SK-N-SH treated with all-trans-retinoic acid at 6 μM for 48 hours (cell line): ENCODE measurements around the gene SLC25A10.

ENCODE experiments used
- ATAC-seq: fragments of 200-7000 bp; cut with Tn5 transposase; 3 replicates; pipeline ENCODE4 v1.9.1; 2020; ENCODE audit warnings: mild to moderate bottlenecking, moderate library complexity
- ARNTL ChIP-seq: fragments of 450-650 bp; formaldehyde crosslinking; IDR thresholded peaks from 2 replicates; pipeline ENCODE4 v1.5.0; 2020; ENCODE audit warnings: low read depth, mild to moderate bottlenecking, moderate library complexity, borderline replicate concordance
- BACH2 ChIP-seq: fragments of 250-450 bp; sonication (Bioruptor Pico); IDR thresholded peaks from 2 replicates; pipeline ENCODE4 v1.9.0; 2021; ENCODE audit warnings: mild to moderate bottlenecking, borderline replicate concordance
- CSDC2 ChIP-seq: fragments of 250-450 bp; sonication (Bioruptor Pico); IDR thresholded peaks from 2 replicates; pipeline ENCODE4 v1.5.0; 2020; ENCODE audit warnings: mild to moderate bottlenecking, moderate library complexity
- ESRRG ChIP-seq: fragments of 250-450 bp; sonication (Bioruptor Pico); IDR thresholded peaks from 2 replicates; pipeline ENCODE4 v1.6.1; 2021; ENCODE audit warnings: mild to moderate bottlenecking
- ISL1 ChIP-seq: fragments of 250-450 bp; sonication (Bioruptor Pico); IDR thresholded peaks from 2 replicates; pipeline ENCODE4 v2.1.2; 2022; ENCODE audit warnings: mild to moderate bottlenecking, moderate library complexity
- OSR1 ChIP-seq: fragments of 250-450 bp; sonication (Bioruptor Pico); IDR thresholded peaks from 2 replicates; pipeline ENCODE4 v1.8.0; 2022; ENCODE audit warnings: moderate library complexity, mild to moderate bottlenecking, inconsistent platforms
- PPARA ChIP-seq: fragments of 250-450 bp; sonication (Bioruptor Pico); IDR thresholded peaks from 2 replicates; pipeline ENCODE4 v1.5.0; 2020; ENCODE audit warnings: mild to moderate bottlenecking, borderline replicate concordance
- RARB ChIP-seq: fragments of 250-450 bp; sonication (Bioruptor Pico); IDR thresholded peaks from 2 replicates; pipeline ENCODE4 v1.8.0; 2021; ENCODE audit warnings: mild to moderate bottlenecking, moderate library complexity
- SNAI2 ChIP-seq: fragments of 250-450 bp; sonication (Bioruptor Pico); IDR thresholded peaks from 2 replicates; pipeline ENCODE4 v1.5.0; 2020; ENCODE audit warnings: mild to moderate bottlenecking, moderate library complexity
- ZC3H10 ChIP-seq: fragments of 250-450 bp; sonication (Bioruptor Pico); IDR thresholded peaks from 2 replicates; pipeline ENCODE4 v1.5.1; 2021; ENCODE audit warnings: mild to moderate bottlenecking, moderate library complexity
- ZFP3 ChIP-seq: fragments of 250-450 bp; sonication (Bioruptor Pico); IDR thresholded peaks from 2 replicates; pipeline ENCODE4 v1.5.0; 2020; ENCODE audit warnings: mild to moderate bottlenecking, moderate library complexity
- ZFP30 ChIP-seq: fragments of 450-650 bp; formaldehyde crosslinking; IDR thresholded peaks from 2 replicates; pipeline ENCODE4 v1.5.0; 2022; ENCODE audit warnings: mild to moderate bottlenecking, moderate library complexity
- ZNF565 ChIP-seq: fragments of 450-650 bp; formaldehyde crosslinking; conservative IDR thresholded peaks from 2 replicates; pipeline ENCODE4 v1.5.0; 2020; ENCODE audit warnings: low read depth, mild to moderate bottlenecking, moderate library complexity
- ZNF70 ChIP-seq: fragments of 450-650 bp; formaldehyde crosslinking; IDR thresholded peaks from 2 replicates; pipeline ENCODE4 v1.5.0; 2020; ENCODE audit warnings: mild to moderate bottlenecking, moderate library complexity
- ZNF8 ChIP-seq: fragments of 450-650 bp; formaldehyde crosslinking; IDR thresholded peaks from 2 replicates; pipeline ENCODE4 v1.5.0; 2020; ENCODE audit warnings: mild to moderate bottlenecking, moderate library complexity
- TF ChIP-seq, protein P1 (sequence below): fragments of 250-450 bp; sonication (Bioruptor Pico); IDR thresholded peaks from 2 replicates; pipeline ENCODE4 v1.8.0; 2020; ENCODE audit warnings: mild to moderate bottlenecking, moderate library complexity, borderline replicate concordance
- TF ChIP-seq, protein P2 (sequence below): fragments of 250-450 bp; sonication (Bioruptor Pico); IDR thresholded peaks from 2 replicates; pipeline ENCODE4 v1.8.0; 2021; ENCODE audit warnings: low read depth, mild to moderate bottlenecking, moderate library complexity, borderline replicate concordance
- TF ChIP-seq, protein P3 (sequence below): fragments of 250-450 bp; sonication (Bioruptor Pico); IDR thresholded peaks from 2 replicates; pipeline ENCODE4 v1.5.1; 2021; ENCODE audit warnings: mild to moderate bottlenecking, moderate library complexity
- TF ChIP-seq, protein P4 (sequence below): fragments of 250-450 bp; sonication (Bioruptor Pico); IDR thresholded peaks from 2 replicates; pipeline ENCODE4 v1.5.0; 2020; ENCODE audit warnings: mild to moderate bottlenecking, moderate library complexity
- TF ChIP-seq, protein P5 (sequence below): fragments of 250-450 bp; sonication (Bioruptor Pico); IDR thresholded peaks from 2 replicates; pipeline ENCODE4 v1.5.1; 2020; ENCODE audit warnings: low read depth, mild to moderate bottlenecking, moderate library complexity

Gene SLC25A10, protein sequence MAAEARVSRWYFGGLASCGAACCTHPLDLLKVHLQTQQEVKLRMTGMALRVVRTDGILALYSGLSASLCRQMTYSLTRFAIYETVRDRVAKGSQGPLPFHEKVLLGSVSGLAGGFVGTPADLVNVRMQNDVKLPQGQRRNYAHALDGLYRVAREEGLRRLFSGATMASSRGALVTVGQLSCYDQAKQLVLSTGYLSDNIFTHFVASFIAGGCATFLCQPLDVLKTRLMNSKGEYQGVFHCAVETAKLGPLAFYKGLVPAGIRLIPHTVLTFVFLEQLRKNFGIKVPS

DNA sequence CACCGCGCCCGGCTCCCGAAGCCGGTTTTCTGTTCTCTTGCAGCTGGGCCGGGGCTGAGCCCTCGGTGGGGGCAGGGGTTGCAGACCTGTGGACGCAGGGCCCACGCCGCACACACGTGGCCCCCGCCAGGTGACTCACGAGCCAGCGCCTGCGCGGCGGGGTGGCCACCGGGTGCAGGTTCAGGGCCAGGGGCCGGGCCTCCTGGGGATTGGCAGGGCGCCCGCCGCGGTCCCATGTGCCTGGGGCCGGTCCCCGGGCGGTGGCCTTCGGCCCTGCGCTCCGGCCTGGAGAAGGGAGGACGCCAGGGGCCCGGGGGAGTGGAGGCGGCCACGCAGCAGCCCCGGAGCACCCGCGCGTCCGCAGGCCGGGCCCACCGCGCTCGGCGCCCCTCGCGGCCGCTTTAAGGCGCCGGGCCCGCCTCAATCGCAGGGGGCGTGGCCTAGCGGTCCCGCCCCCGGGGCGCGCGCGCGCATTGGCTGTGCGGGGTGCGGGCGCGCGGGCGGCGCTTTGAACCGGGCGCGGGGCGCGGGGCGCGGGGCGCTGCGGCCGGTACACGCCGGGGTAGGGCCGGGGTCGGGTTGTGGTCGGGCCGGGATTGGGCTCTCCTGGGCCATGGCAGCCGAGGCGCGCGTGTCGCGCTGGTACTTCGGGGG, at the start of gene SLC25A10:
SLC25A10 (plus strand) TSS at position 471 of the 654 bp plus-strand sequence; CDS start at position 614, 143 bp downstream.
- ATAC-seq = peak; percentile 57
- TF ChIP-seq CSDC2 (CRISPR knock-in tag) = 0 out of 2 replicates have a peak, but pooled peaks have one; percentile 61
- no peak for TF ChIP-seq OSR1 (CRISPR knock-in tag)
- TF ChIP-seq ZC3H10 = peak; percentile 10; the same call in 1 of the 2 replicates
- no peak for TF ChIP-seq SNAI2
- TF ChIP-seq, protein P1, sequence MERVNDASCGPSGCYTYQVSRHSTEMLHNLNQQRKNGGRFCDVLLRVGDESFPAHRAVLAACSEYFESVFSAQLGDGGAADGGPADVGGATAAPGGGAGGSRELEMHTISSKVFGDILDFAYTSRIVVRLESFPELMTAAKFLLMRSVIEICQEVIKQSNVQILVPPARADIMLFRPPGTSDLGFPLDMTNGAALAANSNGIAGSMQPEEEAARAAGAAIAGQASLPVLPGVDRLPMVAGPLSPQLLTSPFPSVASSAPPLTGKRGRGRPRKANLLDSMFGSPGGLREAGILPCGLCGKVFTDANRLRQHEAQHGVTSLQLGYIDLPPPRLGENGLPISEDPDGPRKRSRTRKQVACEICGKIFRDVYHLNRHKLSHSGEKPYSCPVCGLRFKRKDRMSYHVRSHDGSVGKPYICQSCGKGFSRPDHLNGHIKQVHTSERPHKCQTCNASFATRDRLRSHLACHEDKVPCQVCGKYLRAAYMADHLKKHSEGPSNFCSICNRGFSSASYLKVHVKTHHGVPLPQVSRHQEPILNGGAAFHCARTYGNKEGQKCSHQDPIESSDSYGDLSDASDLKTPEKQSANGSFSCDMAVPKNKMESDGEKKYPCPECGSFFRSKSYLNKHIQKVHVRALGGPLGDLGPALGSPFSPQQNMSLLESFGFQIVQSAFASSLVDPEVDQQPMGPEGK (CRISPR knock-in tag) = no peak
- 0 out of 2 replicates have a peak, but pooled peaks have one; percentile 43 for TF ChIP-seq ESRRG (CRISPR knock-in tag)
- 0 out of 2 replicates have a peak, but pooled peaks have one; percentile 12 for TF ChIP-seq ZFP3

DNA sequence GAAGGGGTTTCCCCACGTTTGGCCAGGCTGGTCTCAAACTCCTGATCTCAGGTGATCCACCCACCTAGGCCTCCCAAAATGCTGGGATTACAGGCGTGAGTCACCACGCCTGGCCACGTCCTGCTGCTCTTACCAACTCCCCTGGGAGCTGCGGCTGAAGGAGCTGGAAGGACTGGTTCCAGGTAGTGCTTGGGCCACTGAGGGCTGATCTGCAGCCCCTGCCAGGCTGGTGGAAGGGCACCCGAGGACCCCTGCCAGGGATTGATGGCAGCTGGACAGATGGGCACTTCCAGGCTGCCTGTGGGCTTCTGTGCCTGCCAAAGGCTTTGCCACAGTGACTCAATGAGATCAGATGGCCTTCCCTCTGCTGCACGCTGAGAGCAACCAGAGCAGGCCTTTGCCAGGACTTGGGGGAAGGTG, 48.0 kb upstream of the SLC25A10 start:
- ATAC-seq = no peak
- TF ChIP-seq ISL1 (CRISPR knock-in tag) = no peak
- TF ChIP-seq ZNF8 = no peak
- no peak for TF ChIP-seq ZNF70 (CRISPR knock-in tag)
- no peak for TF ChIP-seq SNAI2
- TF ChIP-seq CSDC2 (CRISPR knock-in tag) = no peak
- TF ChIP-seq RARB = no peak
- no peak for TF ChIP-seq ZFP30 (CRISPR knock-in tag)
- TF ChIP-seq ESRRG (CRISPR knock-in tag) = no peak
- TF ChIP-seq OSR1 (CRISPR knock-in tag) = no peak
- no peak for TF ChIP-seq ZNF565
- TF ChIP-seq, protein P2, sequence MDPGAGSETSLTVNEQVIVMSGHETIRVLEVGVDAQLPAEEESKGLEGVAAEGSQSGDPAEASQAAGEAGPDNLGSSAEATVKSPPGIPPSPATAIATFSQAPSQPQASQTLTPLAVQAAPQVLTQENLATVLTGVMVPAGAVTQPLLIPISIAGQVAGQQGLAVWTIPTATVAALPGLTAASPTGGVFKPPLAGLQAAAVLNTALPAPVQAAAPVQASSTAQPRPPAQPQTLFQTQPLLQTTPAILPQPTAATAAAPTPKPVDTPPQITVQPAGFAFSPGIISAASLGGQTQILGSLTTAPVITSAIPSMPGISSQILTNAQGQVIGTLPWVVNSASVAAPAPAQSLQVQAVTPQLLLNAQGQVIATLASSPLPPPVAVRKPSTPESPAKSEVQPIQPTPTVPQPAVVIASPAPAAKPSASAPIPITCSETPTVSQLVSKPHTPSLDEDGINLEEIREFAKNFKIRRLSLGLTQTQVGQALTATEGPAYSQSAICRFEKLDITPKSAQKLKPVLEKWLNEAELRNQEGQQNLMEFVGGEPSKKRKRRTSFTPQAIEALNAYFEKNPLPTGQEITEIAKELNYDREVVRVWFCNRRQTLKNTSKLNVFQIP = no peak
- TF ChIP-seq, protein P3, sequence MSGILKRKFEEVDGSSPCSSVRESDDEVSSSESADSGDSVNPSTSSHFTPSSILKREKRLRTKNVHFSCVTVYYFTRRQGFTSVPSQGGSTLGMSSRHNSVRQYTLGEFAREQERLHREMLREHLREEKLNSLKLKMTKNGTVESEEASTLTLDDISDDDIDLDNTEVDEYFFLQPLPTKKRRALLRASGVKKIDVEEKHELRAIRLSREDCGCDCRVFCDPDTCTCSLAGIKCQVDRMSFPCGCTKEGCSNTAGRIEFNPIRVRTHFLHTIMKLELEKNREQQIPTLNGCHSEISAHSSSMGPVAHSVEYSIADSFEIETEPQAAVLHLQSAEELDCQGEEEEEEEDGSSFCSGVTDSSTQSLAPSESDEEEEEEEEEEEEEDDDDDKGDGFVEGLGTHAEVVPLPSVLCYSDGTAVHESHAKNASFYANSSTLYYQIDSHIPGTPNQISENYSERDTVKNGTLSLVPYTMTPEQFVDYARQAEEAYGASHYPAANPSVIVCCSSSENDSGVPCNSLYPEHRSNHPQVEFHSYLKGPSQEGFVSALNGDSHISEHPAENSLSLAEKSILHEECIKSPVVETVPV (CRISPR knock-in tag) = no peak
- TF ChIP-seq, protein P4, sequence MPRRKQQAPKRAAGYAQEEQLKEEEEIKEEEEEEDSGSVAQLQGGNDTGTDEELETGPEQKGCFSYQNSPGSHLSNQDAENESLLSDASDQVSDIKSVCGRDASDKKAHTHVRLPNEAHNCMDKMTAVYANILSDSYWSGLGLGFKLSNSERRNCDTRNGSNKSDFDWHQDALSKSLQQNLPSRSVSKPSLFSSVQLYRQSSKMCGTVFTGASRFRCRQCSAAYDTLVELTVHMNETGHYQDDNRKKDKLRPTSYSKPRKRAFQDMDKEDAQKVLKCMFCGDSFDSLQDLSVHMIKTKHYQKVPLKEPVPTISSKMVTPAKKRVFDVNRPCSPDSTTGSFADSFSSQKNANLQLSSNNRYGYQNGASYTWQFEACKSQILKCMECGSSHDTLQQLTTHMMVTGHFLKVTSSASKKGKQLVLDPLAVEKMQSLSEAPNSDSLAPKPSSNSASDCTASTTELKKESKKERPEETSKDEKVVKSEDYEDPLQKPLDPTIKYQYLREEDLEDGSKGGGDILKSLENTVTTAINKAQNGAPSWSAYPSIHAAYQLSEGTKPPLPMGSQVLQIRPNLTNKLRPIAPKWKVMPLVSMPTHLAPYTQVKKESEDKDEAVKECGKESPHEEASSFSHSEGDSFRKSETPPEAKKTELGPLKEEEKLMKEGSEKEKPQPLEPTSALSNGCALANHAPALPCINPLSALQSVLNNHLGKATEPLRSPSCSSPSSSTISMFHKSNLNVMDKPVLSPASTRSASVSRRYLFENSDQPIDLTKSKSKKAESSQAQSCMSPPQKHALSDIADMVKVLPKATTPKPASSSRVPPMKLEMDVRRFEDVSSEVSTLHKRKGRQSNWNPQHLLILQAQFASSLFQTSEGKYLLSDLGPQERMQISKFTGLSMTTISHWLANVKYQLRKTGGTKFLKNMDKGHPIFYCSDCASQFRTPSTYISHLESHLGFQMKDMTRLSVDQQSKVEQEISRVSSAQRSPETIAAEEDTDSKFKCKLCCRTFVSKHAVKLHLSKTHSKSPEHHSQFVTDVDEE (CRISPR knock-in tag) = no peak
- TF ChIP-seq, protein P5, sequence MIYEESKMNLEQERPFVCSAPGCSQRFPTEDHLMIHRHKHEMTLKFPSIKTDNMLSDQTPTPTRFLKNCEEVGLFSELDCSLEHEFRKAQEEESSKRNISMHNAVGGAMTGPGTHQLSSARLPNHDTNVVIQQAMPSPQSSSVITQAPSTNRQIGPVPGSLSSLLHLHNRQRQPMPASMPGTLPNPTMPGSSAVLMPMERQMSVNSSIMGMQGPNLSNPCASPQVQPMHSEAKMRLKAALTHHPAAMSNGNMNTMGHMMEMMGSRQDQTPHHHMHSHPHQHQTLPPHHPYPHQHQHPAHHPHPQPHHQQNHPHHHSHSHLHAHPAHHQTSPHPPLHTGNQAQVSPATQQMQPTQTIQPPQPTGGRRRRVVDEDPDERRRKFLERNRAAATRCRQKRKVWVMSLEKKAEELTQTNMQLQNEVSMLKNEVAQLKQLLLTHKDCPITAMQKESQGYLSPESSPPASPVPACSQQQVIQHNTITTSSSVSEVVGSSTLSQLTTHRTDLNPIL = no peak
- no peak for TF ChIP-seq PPARA (CRISPR knock-in tag)
- TF ChIP-seq BACH2 (CRISPR knock-in tag) = no peak
- no peak for TF ChIP-seq ARNTL (CRISPR knock-in tag)
- TF ChIP-seq ZFP3 = no peak
